ES-I3 (cell line): Measurements from ENCODE around the gene C19orf25.

Experiments
- H3K36me3 ChIP-seq: 2 replicates; pipeline ENCODE4 v1.6.1; 2013; ENCODE audit warnings: mild to moderate bottlenecking, low read length, control low read depth, moderate library complexity; ENCODE audit not compliant: insufficient read depth
- H3K4me1 ChIP-seq: 2 replicates; pipeline ENCODE4 v1.6.1; 2013; ENCODE audit warnings: mild to moderate bottlenecking, control low read depth, low read length; ENCODE audit not compliant: insufficient read depth
- H3K9ac ChIP-seq: 2 replicates; pipeline ENCODE4 v1.6.1; 2013; ENCODE audit warnings: low read depth, mild to moderate bottlenecking, low read length, moderate library complexity
- H3K9me3 ChIP-seq: 2 replicates; pipeline ENCODE4 v1.6.1; 2013; ENCODE audit warnings: mild to moderate bottlenecking, low read length, moderate library complexity; ENCODE audit not compliant: control insufficient read depth, insufficient read depth

The C19orf25 gene

DNA sequence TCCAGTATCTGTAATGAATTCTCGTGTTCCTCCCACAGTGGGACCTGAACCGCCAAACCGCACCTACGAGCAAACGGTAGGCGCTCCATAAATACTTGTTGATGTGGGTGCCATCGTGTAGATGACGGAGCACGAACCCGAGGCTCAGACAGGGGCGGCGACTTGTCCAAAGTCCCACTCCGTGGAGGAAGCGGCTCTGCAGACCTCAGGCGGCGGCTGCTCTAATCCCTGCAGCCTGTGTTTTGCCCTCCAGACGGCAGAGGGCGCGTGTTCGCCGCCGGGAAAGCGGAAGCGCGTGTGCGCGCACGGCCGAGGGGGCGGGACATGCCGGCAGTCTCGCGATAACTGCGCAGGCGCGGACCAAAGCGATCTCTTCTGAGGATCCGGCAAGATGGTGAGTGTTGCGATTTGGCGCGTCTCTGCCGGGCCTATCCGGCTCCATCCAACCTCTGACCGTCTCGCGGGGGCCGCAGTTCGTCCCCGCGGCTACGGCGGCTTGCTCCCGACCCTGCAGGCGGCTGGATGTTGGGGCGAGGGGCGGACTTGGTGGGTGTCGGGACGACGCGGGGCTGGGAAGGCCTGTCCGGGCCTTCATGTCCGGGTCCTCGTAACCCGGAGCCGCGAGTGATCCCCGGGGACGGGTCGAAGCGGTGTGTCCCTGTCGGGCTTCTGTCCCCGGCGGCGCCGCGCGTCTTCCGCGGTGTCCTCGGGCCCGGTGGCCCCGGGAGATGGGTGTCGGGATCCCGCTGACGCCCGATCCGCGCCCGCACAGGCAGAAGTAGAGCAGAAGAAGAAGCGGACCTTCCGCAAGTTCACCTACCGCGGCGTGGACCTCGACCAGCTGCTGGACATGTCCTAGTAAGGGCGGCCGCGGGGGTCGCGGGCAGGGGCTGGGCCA is 40.7 kb downstream of the C19orf25 start, which contains the start of gene RPS15:
Gene RPS15 (plus strand): TSS at position 362 of the 898 bp plus-strand sequence. CDS start 30 bp downstream, at position 392.
- Histone ChIP-seq H3K9me3 (no peaks in the 10 kb centered on the region), H3K4me1 (peaks cover 2% of the 10 kb centered on the region; the same call in 1 of the 2 replicates), H3K9ac (peak within 1 kb of the TSS; percentile 87), H3K36me3 (peaks cover 16% of the 10 kb centered on the region)

DNA sequence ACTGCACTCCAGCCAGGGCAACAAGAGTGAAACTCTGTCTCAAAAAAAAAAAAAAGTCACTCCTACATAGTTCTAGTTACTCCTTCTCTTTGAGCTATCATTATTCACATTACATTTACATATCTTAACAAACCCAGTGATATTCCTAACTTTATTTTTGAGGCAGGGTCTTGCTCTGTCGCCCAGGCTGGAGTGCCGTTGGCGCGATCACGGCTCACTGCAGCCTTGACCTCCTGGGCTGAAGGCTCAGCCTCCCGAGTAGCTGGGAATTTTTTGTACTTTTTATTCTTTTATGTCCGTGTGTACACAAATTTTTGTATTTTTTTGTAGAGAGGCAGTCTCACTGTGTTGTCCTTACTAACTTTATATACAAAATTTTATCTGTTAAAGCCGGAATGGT is 41.4 kb downstream of the C19orf25 start:
- H3K36me3 ChIP-seq: peaks cover 19% of the 10 kb centered on the region

DNA sequence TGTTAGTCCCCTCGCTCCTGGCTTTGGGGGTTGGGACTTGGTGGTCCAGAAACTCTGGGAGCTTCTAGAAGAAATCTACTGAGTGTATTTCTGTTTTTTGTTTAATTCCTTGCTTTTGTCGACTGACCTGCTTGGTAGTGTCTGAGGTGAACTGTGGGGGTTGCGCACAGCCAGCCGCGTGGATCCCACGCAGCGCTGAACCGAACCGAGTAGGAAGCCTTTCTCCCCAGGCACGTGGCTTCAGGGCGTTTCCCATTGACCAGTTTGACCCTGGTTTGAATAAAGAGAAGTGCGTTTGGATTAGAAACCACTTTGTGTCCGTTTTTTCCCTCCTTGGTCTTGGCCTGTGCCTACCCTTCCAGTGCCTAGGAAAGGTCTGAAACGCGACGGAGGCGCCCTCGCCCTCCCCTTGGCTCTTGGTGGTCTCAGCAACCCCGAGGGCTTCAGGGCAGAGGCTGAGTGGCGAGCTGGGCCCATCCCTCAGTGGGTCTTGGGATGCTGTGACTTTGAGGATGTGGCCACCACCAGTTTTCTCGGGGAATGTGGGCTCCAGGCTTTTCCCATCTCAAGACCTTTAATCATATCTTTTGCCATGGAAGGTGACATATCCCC is 43.5 kb downstream of the C19orf25 start:
- Histone ChIP-seq H3K36me3 (peaks cover 16% of the 10 kb centered on the region), H3K9ac (no peak overlapping the region), H3K9me3 (no peaks in the 10 kb centered on the region), H3K4me1 (peaks cover 2% of the 10 kb centered on the region; the same call in 1 of the 2 replicates)

More for the DNA sequence above, 41.4 kb downstream of the C19orf25 start:
- H3K4me1 ChIP-seq: peaks cover 2% of the 10 kb centered on the region; the same call in 1 of the 2 replicates
- no peaks in the 10 kb centered on the region for H3K9me3 ChIP-seq
- peak overlapping the region; percentile 24; the same call in 1 of the 2 replicates for H3K9ac ChIP-seq

DNA sequence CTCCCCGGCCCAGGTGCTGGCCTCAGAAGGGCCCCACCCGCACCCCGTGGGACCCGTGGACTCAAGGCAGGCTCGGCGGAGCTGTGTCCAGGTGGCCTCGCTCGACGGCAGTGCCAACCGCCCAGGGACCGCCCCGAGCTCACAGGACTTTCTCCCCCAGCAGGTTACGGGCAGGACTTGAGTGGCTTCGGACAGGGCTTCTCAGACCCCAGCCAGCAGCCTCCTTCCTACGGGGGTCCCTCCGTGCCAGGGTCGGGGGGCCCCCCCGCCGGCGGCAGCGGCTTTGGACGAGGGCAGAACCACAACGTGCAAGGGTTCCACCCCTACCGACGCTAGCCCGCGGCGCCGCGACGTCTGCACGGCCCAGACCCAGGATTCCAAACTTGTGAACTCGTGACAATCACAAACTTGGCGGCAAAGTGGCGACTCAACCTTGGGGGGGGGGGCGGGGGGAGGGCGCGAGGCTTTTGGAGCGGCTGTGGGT is 44.4 kb downstream of the C19orf25 start:
- Histone ChIP-seq H3K4me1 (no peaks in the 10 kb centered on the region; the same call in 1 of the 2 replicates), H3K9ac (no peak overlapping the region), H3K36me3 (peaks cover 11% of the 10 kb centered on the region; the same call in 1 of the 2 replicates), H3K9me3 (no peaks in the 10 kb centered on the region)

DNA sequence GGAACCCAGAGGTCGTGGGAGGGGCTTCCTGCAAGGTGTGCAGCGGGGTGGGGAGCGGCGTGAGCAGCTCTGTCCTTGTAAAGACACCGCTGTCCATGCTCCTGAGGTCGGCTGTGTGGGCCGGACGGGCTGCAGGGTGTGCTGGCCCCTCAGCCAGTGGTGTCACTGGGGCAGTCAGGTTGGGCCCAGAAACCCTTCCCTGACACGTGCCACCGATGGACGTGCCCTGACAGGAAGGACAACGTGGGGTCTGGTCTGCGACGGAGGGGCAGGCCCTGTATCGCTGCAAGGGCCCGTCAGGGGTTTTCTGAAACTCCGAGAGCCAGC is 45.0 kb downstream of the C19orf25 start:
- Histone ChIP-seq H3K9ac (no peak overlapping the region), H3K4me1 (no peaks in the 10 kb centered on the region), H3K9me3 (no peaks in the 10 kb centered on the region), H3K36me3 (peaks cover 11% of the 10 kb centered on the region)

DNA sequence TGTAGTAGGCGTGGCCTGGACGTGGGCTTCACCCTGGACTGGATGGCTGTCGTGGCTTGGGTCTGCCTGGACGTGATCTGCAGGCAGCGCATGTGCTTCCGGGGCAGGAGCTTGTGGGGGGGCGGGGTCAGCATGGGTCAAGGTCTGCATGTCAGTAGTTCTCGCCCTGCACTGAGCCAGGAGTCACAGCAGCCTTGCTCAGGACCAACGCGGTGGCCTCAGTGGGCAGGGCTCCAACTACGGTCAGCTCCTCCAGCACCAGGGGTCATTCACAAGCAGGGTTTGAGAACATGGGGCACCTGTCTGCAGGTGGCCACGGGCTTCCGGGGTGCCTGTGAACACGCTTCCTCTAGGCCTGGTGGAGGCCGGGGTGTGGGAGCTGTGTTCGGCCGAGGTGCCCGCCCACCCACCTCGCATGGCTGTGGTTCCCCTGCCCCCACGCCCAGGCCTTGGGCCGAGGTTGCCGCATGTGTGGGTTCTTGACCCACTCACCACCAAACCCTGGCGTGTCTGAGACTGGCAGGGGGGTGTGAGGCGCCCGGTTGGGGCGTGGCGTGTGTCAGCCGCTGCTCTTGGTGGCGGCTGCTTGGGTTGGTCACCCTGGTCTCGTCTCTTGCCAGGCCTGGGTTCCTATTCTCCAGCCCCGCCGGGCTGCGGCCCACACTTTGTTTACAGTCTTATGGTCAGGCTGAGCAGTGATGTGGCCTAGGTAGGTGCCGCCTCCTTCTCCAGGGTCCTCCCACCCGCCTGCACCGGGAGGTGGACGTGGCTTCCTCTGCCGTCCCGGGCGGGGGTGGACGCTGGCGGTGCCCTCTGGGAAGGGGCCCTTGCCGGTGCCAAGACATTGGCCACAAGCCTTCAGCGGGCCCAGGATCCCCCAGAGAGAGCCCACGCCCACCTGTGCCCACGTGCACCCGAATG is 45.6 kb downstream of the C19orf25 start:
- Histone ChIP-seq H3K9me3 (no peaks in the 10 kb centered on the region), H3K9ac (no peak overlapping the region), H3K4me1 (no peaks in the 10 kb centered on the region), H3K36me3 (peaks cover 11% of the 10 kb centered on the region)

DNA sequence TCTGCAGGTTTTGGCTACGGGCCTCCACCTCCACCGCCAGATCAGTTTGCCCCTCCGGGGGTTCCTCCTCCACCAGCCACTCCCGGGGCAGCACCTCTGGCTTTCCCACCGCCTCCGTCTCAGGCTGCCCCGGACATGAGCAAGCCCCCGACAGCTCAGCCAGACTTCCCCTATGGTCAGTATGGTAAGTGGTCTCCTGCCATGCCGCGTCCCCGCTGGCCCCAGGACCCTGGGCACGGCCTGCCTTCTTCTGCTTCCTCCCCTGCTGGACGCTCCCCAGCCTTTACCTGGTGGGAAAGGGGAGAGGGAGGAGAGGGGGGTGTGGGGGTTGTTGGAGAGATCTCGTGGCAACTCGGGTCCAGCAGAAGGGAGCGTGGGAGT is 46.5 kb downstream of the C19orf25 start:
- Histone ChIP-seq H3K9me3 (no peaks in the 10 kb centered on the region), H3K36me3 (peaks cover 11% of the 10 kb centered on the region), H3K4me1 (no peaks in the 10 kb centered on the region), H3K9ac (no peak overlapping the region)

DNA sequence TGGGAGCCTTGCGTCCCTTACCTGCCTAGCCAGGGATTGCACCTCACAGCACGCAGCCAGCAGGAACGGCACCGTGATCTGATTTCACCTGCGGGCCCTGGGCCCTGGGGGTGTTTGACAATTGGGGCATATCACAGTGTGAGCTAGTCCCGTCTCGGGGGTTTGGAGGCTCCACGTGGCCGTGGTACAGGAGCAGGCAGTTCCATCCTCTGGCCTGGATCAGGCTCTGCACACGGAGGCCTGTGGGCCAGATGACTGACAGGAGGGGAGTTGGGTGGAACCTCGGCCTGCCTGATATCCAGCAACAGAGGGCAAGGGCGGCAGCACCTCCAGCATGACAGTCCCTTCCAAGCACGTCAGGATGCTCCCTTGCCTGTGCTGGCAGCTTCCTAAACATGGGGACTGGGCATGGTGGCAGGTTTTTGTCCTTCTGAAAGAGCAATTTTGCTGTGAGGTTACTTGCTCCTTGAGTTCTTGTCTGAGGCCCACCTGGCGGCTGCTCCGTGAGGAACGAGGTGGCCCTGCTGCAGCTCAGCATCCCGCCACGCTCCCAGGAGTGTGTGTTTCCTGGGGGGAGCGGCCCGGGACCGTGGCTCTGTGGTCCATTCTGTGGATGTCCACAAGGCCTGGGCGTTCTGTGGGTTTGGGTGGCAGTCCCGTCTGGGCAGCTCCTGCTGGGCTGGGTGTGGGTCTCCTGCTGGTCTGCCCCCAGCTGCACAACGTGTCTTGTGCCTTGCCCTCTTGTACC is 47.1 kb downstream of the C19orf25 start:
- Histone ChIP-seq H3K9ac (no peak overlapping the region), H3K9me3 (no peaks in the 10 kb centered on the region), H3K36me3 (peaks cover 11% of the 10 kb centered on the region), H3K4me1 (no peaks in the 10 kb centered on the region)

DNA sequence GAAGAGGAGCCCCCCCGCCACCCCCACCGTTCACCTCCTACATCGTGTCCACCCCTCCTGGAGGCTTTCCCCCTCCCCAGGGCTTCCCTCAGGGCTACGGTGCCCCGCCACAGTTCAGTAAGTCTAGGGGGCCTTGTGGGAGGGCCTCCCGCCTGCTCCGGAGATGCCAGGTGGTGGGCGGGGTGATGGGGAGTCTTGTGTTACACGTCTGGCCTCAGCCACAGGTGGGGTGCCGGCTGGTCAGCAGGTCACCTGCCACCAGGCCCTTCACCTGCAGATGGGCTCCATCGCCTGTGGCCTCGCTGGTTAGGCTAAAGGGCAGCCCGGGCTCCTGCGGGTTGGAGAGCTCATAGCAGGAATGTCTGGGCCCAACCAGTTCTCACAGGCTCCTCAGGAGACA is 48.8 kb downstream of the C19orf25 start:
- Histone ChIP-seq H3K36me3 (peaks cover 26% of the 10 kb centered on the region), H3K9ac (no peak overlapping the region)

DNA sequence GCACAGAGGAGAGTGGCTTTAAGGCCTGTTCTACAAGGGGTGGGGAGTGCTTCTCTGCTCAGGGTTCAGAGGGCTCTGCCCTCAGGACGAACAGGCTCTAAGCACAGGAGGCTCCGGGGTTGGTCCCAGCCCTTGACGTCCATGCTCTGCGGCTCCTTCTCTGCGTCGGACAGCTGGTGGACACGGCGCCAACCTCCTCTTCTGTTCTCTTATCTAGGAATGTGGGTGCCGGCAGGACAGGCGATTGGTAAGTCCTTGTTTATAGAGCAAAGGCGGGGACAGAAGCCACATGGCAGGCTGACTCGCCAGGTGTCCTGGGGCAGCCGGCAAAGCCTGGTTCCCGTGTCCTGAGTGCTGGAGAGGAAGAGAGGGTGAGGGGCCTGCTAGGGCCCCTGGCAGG is 49.3 kb downstream of the C19orf25 start:
- Histone ChIP-seq H3K36me3 (peaks cover 26% of the 10 kb centered on the region), H3K9me3 (no peaks in the 10 kb centered on the region), H3K9ac (no peak overlapping the region), H3K4me1 (no peaks in the 10 kb centered on the region)

More for the DNA sequence above, 48.8 kb downstream of the C19orf25 start:
- H3K9me3 ChIP-seq: no peaks in the 10 kb centered on the region
- no peaks in the 10 kb centered on the region for H3K4me1 ChIP-seq

DNA sequence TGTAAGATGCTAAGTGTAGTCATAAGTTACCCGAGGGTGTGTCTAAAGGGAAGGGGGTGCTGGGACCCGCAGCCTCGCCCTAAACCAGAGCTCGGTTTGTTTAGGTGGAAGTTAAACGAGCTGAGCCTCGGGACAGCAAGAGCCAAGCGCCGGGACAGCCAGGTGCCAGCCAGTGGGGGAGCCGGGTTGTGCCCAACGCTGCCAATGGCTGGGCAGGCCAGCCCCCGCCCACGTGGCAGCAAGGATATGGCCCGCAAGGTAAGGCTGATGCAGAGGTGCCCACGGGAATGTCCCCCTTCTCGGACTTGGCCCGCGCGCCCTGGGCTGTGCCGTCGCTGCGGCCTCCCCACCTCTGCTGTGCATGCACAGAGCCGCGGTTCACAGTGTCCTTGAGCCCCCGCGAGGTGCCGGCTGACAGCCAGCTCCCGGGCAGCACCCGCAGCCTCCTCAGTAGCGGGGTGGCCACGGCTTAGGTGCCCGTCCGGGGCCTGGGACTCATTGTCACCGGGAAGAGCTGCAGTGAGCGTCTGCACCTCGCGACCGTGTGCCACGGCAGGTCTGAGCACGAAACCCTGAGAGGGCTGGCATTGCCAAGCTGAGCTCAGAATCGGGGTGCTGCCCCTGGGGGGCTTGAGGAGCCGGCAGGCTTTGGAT is 50.1 kb downstream of the C19orf25 start:
- Histone ChIP-seq H3K9ac (no peak overlapping the region), H3K36me3 (peaks cover 23% of the 10 kb centered on the region), H3K4me1 (no peaks in the 10 kb centered on the region), H3K9me3 (no peaks in the 10 kb centered on the region)

DNA sequence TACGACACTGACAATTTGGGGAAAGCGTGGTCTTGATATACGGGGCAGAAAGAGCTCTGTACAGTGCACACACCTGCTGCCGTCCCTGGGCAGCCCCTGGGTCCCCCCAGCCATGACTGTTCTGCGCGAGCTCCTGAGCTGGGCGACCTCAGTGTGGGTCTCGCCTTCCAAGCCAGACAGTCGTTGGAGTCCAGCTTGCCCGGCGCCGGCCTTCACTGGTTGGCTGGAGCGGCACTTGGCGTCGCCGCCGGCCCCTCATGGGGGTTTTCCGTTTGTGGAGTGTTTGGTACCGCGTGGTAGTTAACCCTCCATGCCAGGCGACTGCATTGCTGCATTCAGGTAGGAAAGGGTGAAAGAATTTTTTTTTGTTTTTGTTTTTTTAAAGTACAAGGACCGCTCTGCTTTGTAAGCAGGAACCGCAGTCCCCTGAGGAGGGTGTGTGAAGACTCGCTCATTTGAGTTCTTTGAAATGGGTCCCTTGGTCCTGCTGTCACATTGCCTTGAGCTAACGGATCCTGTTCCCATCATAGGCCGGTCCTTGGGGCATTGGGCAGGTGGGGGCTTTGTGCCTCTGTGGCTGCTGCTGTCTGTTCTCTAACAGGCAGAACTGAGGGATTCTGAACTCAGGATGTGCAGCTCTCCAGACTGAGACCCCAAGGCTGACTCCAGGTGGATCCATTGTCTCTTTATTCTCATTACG is 51.6 kb downstream of the C19orf25 start:
- H3K4me1 ChIP-seq: no peaks in the 10 kb centered on the region
- no peak overlapping the region for H3K9ac ChIP-seq
- H3K36me3 ChIP-seq: peaks cover 29% of the 10 kb centered on the region
- no peaks in the 10 kb centered on the region for H3K9me3 ChIP-seq

DNA sequence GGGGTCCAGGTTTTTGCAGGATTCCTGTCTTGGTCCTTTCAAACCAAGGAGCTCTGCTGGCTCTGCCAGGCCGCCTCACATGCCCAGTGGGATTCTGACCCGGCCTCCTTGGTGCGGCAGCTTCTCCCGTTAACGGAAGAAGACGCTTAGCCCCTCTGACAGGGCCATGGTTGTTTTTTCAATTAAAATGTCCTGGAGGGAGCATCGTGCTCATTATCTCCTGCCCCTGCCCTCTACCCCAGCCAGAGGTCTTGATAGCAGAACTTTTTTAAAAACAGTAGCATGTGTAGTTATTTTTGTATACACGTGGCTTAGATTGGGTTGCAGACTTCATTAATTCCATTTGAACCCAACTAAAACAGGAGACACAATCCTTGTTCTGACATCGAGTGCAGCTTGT is 52.3 kb downstream of the C19orf25 start:
- no peak overlapping the region for H3K9ac ChIP-seq
- H3K4me1 ChIP-seq: no peaks in the 10 kb centered on the region
- peaks cover 28% of the 10 kb centered on the region for H3K36me3 ChIP-seq
- no peaks in the 10 kb centered on the region for H3K9me3 ChIP-seq
